GM12801 (cell line): ENCODE measurements around the gene KCNT1.

Source experiments
- CTCF ChIP-seq: IDR thresholded peaks from one replicate; pipeline ENCODE4 v1.5.1; 2011; ENCODE audit warnings: control low read depth; ENCODE audit not compliant: insufficient read length; ENCODE audit errors: extremely low read depth

KCNT1 gene

DNA sequence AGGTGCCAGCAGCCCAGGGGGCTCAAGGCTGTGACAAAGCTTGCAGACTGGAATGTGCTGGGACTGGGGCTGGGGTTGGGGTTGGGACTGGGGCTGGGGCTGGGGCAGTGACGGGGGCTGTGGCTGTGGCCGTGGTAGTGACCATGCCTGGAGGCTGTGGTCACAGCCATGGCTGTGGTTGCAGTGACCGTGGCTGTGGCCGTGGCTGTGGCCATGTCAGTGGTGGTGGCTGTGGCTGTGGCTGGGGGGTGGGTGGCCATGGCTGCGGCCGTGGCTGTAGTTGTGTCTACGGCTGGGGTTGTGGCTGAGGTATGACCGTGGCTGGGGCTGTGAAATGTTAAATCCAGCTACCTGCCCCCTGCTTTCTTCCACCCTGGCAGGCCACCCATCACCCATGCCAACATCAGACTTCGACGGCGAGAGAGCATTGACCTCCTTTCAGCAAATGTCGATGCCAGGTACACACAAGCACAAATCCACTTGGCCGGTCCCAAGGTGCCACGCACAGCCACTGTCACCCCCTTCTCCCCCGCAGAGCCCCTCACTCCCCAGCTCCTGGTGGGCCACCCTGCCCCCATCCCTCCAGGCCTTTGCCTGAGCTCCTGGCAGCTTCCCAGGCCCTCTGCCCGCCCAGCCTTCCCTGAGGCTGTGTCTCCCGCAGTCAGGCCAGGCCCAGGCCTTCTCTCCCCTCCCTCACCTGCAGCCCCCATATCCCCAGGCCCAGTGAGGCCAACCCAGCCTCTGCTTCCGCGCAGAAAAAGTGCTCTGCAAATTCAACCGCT is 23.6 kb upstream of the KCNT1 start:
- TF ChIP-seq CTCF = no peak

DNA sequence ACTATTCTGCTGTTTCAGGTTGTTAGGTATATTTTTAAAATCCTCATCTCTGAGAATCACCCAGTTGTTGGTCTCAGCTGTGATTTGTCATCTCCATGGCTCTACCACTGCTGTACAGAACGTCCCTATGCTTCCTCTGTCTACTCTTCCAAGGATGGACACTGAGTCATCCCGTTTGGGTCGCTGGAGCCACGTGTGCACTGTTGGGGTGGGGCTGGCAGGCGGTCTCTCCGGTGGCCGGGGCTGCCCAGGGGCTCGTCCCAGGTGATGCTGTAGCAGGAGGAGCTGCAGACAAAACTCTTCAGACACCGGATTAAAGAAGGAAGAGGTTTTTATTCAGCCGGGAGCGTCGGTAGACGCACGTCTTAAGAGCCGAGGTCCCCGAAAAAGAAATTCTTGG is 21.9 kb upstream of the KCNT1 start:
- TF ChIP-seq CTCF = no peak

GRCh38 chr9:135681161-135681560 is 20.8 kb upstream of the KCNT1 start:
- TF ChIP-seq CTCF = no peak

DNA sequence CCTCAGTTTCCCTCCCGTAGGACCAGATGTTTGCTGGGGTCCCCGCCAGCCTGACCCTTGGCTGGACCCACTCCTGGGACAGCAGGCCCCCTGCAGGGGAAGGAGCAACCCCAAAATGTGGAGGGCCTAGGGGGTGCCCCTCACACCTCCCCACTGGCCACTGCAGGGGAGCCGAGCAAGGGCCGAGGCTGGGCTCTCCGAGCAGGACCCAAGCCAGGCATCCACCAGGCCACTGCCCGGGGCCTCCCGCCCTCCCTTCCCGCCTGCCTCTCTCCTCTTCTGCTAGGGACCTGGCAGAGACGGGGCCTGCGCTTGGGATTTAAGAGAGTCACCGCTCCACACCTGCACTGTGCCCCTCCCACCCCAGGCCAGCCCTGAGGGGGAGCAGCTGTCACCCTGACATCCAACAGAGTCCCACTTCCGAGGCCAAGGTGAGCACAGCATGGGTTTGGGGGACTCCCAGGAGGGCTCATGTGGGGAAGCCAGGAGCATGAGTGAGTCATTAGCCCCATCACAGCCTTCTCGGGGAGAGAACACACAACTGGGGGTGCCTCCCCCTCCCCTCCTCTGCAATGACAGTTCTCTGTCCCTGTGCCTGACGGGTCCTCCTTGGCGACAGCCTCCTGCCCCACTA is 18.5 kb upstream of the KCNT1 start:
- no peak for TF ChIP-seq CTCF

- TF ChIP-seq CTCF = no peak
These were observed 17.3 kb upstream of the KCNT1 start for GRCh38 chr9:135684691-135685090.

GRCh38 chr9:135687216-135687615 is 14.8 kb upstream of the KCNT1 start:
- TF ChIP-seq CTCF = no peak

DNA sequence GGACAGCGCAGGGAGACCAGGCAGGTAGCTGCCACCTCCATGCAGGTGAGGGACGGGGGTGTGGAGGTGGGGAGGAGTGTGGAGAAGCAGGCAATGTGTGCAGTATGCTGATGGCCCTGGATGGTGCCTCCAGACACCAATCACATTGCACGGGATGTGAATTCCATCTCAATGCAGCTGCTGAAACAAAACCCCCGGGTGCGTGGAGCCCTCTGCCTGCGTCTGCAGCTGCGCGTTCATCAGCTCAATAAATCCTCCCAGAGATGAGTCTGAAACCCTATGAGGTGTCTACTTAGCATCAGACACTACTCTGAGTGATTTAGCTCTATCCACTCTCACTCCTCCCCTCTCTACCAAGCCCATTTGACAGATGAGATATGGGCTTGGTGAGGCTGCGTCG is 13.0 kb upstream of the KCNT1 start:
- no peak for TF ChIP-seq CTCF
